Mammary epithelial cell (primary cell): Measurements from ENCODE around the gene NT5C2.

Experiments used
- EZH2 ChIP-seq: IDR thresholded peaks from 2 replicates; pipeline ENCODE4 v1.6.1; 2012; ENCODE audit warnings: low read length, inconsistent platforms, borderline replicate concordance
- TF ChIP-seq, protein P1 (sequence below), 2 donors: IDR thresholded peaks in 1 of 2; conservative IDR thresholded peaks in 1 of 2; 2 replicates each; pipeline ENCODE4 v1.5.1; 2011 to 2012; ENCODE audit warnings: inconsistent platforms in 2 of 2, low read length in 2 of 2, mild to moderate bottlenecking in 2 of 2, control low read depth in 1 of 2, low read depth in 1 of 2; ENCODE audit not compliant: insufficient read depth in 1 of 2; ENCODE audit errors: extremely low read depth in 1 of 2

DNA sequence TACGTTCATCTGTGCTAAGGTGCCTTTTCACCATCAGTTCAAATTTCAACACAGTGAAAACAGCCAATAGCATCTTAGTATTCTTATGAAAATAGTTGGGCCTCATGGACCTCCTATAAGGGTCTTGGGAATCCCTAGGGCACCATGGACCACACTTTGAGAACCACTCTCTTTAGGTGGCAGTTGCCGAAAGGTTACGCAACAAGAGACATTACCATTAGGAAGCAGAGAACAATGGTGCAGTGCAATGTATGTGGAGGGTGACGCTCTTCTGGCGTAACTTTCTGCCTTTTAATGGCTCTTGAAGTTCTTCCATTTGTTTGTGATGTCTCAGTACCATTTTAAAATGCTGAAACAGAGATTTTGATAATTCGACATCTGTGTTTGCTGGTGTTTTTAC lies 143.8 kb downstream of the NT5C2 start:
- TF ChIP-seq, protein P1, sequence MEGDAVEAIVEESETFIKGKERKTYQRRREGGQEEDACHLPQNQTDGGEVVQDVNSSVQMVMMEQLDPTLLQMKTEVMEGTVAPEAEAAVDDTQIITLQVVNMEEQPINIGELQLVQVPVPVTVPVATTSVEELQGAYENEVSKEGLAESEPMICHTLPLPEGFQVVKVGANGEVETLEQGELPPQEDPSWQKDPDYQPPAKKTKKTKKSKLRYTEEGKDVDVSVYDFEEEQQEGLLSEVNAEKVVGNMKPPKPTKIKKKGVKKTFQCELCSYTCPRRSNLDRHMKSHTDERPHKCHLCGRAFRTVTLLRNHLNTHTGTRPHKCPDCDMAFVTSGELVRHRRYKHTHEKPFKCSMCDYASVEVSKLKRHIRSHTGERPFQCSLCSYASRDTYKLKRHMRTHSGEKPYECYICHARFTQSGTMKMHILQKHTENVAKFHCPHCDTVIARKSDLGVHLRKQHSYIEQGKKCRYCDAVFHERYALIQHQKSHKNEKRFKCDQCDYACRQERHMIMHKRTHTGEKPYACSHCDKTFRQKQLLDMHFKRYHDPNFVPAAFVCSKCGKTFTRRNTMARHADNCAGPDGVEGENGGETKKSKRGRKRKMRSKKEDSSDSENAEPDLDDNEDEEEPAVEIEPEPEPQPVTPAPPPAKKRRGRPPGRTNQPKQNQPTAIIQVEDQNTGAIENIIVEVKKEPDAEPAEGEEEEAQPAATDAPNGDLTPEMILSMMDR (conservative IDR thresholded peaks at IDR 0.05 in 1 of 2, IDR thresholded peaks at IDR 0.05 in 1 of 2; ENCODE audit: extremely low read depth in 1 of 2, insufficient read depth in 1 of 2, low read depth in 1 of 2, low read length in 2 of 2): no peak
- no peak for TF ChIP-seq EZH2
